GM19240 (cell line): ENCODE results near the gene IER5.

ENCODE experiments used
- DNase-seq: peaks from one replicate; pipeline ENCODE4 v3.0.0; 2011; ENCODE audit warnings: low spot score; ENCODE audit not compliant: insufficient read length

The IER5 gene

DNA sequence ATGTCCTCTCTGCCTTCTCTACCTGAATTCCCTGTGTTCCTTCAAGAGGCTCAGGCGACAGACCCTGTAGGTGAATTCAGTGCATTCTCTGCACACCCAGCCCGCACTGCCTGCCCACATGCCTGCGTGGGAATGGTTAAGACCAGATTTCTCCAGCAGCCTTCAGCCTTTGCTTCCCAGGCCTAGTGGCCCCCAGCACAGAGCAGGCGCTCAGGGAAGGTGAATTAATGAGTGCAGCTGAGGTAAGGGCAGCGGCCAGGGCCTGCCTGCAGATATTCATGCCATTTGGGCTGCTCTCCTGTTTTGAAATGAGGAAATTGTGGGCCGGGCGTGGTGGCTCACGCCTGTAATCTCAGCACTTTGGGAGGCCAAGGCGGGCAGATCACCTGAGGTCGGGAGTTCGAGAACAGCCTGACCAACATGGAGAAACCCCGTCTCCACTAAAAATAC is 45.5 kb downstream of the IER5 start:
- DNase-seq = no peak

DNA sequence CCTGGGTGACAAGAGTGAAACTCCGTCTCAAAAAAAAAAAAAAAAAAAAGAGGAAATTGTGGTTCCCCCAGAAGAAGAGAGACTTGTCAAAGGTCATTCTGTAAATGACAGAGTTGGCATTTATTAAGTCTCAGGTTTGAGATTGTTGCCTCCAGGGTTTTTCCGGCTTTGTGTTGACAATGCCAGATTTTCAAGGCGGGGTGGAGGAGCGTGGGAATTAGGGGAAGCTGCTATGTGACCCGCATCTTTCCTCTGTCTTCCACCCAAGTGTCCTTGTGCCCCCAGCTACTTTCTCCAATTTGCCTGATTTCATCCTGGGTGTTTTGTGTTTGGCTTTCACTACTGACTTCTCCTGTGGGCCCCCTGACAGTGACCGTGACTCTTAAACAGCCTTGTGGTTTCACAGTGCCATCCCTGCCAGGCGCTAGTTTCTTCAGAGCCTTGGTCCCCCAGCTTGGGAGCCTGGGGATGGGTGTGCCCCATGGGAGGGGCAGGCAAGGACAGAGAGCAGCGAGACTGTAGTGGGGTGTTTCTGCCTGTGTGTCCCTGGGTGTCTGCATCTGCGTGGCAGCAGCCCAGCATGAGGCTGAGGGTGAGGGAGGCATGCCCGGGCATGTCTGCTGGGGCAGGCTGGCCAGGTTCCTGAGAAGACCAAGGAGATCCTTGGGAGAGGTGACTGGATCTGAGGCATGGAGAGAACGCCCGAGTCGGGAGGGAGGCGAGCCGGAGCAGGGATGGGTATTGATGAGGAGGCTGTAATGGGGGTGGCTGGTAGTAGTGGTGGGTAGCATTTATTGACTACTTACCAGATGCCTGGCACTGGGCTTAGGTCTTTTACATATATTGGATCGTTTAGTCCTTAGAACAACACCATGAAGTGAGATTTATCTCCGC is 46.3 kb downstream of the IER5 start:
- no peak for DNase-seq

DNA sequence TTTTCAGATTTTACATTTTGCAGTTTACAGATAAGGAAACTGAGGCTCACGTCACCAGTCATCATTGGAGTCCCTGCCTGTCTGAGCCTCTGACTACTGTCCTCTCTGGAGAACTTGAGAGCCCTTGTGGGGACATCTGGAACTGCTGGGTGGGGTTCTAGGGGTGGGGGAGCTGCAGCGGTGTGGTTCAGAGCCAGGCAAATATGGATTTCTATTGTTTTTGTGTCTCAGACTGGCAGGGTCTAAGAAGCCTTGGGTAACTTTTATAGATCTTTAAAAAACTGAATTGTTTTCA is 46.9 kb downstream of the IER5 start:
- DNase-seq = no peak

DNA sequence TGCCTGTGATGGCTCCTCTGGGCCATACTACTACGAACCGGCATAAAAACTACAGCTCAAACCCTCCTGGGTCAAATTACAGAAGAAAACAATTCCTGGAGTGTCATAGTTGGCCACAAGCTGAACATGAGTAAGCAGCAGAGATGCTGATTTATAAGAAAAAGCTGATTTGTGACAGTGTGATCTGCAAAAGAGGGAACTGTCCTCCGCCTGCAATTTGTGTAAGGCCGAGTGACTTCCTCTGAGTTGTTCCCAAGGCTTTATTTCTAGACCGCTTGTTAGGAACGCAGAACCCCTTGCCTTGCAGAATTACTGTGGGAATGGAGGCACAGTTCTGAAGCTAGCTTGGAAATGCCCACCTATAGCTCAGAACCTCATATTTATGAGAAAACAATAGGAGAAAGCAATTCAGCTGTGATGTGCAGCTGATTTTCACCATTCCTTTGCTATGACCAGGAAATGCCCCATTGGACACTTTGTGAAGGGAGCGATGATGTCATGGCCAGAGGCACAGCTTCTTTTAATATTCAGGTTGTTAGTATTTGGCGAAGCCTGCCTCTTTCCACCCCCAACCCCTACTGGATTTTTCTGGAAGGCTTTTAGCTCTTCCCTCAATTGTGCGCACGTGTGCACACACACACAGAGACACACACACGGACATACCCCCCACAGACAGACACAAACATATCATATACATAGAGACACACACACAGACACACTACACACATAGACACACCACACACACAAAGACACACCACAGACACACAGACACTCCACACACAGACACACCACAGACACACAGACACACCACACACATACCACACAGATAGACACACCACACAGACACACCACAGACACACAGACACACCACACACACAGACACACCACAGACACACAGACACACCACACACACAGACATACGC is 47.6 kb downstream of the IER5 start:
- no peak for DNase-seq

DNA sequence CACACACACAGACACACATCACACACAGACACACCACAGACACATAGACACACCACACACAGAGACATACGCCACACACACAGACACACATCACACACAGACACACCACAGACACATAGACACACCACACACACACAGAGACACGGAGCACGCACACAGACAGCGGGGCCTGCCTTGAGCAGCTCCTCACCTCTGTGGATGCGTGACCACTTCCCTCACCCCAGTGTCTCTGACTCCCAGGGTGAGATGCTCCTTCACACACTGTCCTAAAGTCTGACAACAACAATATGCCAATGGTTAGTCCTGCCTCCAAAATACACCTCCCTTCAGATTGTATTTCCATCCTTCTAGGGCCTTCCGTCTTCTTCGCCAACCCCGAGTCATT is 48.2 kb downstream of the IER5 start:
- no peak for DNase-seq

DNA sequence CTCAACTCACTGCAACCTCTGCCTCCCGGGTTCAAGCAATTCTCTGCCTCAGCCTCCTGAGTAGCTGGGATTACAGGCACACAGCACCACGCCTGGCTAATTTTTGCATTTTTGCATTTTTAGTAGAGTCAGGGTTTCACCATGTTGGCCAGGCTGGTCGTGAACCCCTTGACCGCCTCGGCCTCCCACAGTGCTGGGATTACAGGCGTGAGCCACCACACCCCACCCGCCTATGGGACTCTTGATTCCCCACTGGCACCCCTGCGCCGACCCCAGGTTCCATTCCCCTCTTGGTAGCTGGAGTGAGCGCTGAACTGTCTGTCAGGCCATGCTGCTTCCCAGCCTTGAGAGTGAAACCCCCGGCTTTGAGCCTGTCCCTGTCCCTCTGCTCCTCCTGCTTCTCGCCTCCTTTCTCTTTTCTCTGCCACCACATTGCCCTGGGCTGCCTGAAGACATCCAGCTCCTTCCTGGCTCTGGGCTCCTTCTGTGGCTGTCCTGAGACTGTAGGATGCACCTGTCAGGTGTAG is 48.8 kb downstream of the IER5 start:
- DNase-seq = no peak

DNA sequence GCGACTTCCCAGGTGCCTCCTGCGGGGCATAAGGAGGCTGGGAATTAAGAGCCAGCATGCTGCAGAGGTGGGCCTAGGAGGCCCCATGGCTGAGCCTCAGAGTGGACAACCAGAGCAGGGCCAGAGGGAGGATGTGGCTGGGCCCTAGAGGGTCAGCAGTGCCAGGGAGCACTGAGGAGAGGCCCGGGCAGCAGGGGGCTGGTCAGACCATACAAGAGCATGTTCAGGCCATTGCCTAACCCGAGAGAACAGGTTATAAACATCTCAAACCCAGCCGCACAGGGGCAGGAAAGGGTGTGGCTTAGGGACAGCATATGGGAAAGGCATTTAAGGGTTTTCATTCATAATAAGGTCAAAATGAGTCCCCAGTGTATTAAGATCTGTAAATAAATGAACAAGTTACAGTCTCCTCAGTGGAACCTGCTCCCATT is 51.1 kb downstream of the IER5 start:
- DNase-seq = no peak

DNA sequence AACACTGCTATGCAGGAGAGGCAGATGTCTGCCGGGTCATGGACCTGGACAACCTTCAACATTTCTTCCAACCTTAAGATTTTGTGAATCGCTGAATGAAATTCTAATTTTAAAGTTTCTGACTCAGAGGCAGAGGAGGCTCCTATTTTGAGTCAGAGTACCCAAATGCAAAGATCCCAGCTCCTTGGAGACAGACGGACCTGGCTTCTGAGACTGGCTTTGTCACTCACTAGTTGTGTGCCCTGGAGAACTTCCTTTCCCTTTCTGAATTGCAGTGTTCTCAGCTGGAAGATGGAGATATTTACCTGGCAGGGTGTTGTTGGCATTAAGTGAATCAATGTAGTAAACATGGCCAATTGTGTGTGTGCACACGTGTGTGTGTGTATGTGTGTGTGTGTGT is 51.9 kb downstream of the IER5 start:
- DNase-seq = no peak

DNA sequence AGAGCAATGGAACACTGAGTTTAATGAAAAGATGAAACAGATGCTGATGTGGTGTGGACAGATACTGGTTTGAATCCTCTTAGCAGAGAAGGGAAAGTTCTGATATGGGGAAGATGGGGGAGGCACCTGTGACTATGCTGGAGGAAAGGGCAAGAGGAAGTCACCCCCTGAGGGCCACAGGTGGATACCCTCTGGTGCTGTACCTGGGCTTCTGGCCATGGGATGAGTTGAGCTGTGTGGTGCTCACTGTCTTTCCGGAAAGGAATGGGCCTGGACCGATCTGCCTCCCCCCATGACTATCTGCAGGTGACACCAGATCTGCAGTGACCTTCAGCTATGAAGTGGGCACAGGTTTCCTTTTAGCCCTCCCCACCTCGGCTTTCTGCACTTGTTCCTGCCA is 52.4 kb downstream of the IER5 start:
- DNase-seq = no peak

DNA sequence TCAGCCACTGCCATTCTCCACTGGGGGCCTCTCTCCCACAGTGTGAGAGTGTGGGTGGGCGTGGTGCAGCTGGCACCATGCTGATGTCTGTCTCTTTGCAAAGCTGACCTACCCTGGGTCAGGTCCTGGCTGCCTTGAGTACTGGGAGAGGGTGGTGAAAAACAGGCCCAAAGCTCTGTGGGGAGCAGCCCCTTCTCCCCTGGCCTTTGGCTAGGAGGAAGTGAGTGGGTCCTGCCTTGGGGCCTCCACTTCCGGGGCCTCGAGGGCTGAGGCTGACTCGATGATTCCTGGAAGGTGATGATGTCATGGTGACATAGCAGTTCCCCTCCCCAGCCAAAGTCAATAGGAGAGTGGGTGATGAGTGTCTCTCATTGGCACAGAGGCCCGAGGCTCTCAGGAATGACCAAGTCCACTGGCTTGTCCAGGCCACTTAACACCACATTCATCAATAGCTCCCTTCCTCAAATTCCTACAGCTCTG is 53.0 kb downstream of the IER5 start:
- DNase-seq = no peak
